ENCODE data around the gene UCHL5. TPM values are rescaled to one million over a fixed set of nuclear protein-coding genes. Genes with fewer than 3 reads are reported as not detected.

UCHL5 gene
- total and polyA plus RNA-seq, 4 donors = 14.5 to 29.7 (median 21.6) TPM

DNA sequence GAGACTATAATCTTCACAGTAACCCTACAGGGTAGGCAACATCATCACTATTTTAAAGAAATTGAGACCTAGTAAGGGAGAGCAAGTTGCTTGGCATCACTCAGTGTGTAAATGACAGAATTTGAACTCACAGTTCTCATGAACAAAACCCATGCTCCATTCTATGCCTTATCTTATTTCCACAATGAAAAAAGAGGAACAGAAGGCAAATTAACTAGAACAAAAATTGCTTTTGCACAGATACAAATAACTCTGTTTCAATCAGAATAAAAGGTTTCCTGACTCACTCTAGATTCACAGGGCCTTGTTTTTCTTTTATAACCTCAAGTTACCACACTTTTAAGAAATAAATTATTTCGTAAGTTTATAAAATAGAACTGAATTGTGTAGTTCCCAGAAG, 90.1 kb downstream of the UCHL5 start:
- Histone ChIP-seq H3K9ac (ENCODE audit: low read depth in 1 of 2, low read length in 2 of 2) (no peak overlapping the region), H3K9me3 (ENCODE audit: control insufficient read depth in 4 of 4, low read length in 3 of 4) (no peaks in the 10 kb centered on the region), H3K27ac (ENCODE audit: low read depth in 1 of 2, low read length in 2 of 2) (no peak overlapping the region), H3K4me3 (ENCODE audit: low read depth in 1 of 3, low read length in 3 of 3) (no peak overlapping the region), H3K4me1 (ENCODE audit: control insufficient read depth in 4 of 4, insufficient read depth in 4 of 4, low read length in 3 of 4) (no peaks in the 10 kb centered on the region), H3K27me3 (ENCODE audit: control insufficient read depth in 4 of 4, insufficient read depth in 4 of 4, low read length in 3 of 4) (no peaks in the 10 kb centered on the region), H3K36me3 (ENCODE audit: control insufficient read depth in 4 of 4, insufficient read depth in 3 of 4, low read depth in 1 of 4, low read length in 3 of 4) (no peaks in the 10 kb centered on the region)
- WGBS = 96% methylated on average over 1 of the region's 1 CpG
- TF ChIP-seq GABPA (IDR thresholded peaks at IDR 0.05 in 1 of 2, conservative IDR thresholded peaks at IDR 0.05 in 1 of 2) (no peak), YY1 (IDR thresholded peaks at IDR 0.05) (no peak), RXRA (IDR thresholded peaks at IDR 0.05) (no peak)
- DNase-seq (ENCODE audit: low spot score) = no peak

GRCh38 chr1:192968323-192968722, 90.8 kb downstream of the UCHL5 start:
- Histone ChIP-seq H3K4me1 (ENCODE audit: control insufficient read depth in 4 of 4, insufficient read depth in 4 of 4, low read length in 3 of 4) (no peaks in the 10 kb centered on the region), H3K36me3 (ENCODE audit: control insufficient read depth in 4 of 4, insufficient read depth in 3 of 4, low read depth in 1 of 4, low read length in 3 of 4) (no peaks in the 10 kb centered on the region), H3K9me3 (ENCODE audit: control insufficient read depth in 4 of 4, low read length in 3 of 4) (no peaks in the 10 kb centered on the region), H3K4me3 (ENCODE audit: low read depth in 1 of 3, low read length in 3 of 3) (no peak overlapping the region), H3K27me3 (ENCODE audit: control insufficient read depth in 4 of 4, insufficient read depth in 4 of 4, low read length in 3 of 4) (no peaks in the 10 kb centered on the region), H3K9ac (ENCODE audit: low read depth in 1 of 2, low read length in 2 of 2) (no peak overlapping the region), H3K27ac (ENCODE audit: low read depth in 1 of 2, low read length in 2 of 2) (no peak overlapping the region)
- no peak for DNase-seq (ENCODE audit: low spot score)
- TF ChIP-seq EGR1 (IDR thresholded peaks at IDR 0.05; ENCODE audit: low read depth in 2 of 2) (no peak), HNF4G (IDR thresholded peaks at IDR 0.05) (peak; percentile 16), HNF4A (conservative IDR thresholded peaks at IDR 0.05) (peak; percentile 66 to 74), YY1 (IDR thresholded peaks at IDR 0.05) (peak; percentile 23)

- Histone ChIP-seq H3K27ac (ENCODE audit: low read depth in 1 of 2, low read length in 2 of 2) (no peak overlapping the region), H3K9ac (ENCODE audit: low read depth in 1 of 2, low read length in 2 of 2) (no peak overlapping the region), H3K4me3 (ENCODE audit: low read depth in 1 of 3, low read length in 3 of 3) (no peak overlapping the region), H3K36me3 (ENCODE audit: control insufficient read depth in 4 of 4, insufficient read depth in 3 of 4, low read depth in 1 of 4, low read length in 3 of 4) (no peaks in the 10 kb centered on the region), H3K9me3 (ENCODE audit: control insufficient read depth in 4 of 4, low read length in 3 of 4) (no peaks in the 10 kb centered on the region), H3K4me1 (ENCODE audit: control insufficient read depth in 4 of 4, insufficient read depth in 4 of 4, low read length in 3 of 4) (no peaks in the 10 kb centered on the region), H3K27me3 (ENCODE audit: control insufficient read depth in 4 of 4, insufficient read depth in 4 of 4, low read length in 3 of 4) (no peaks in the 10 kb centered on the region)
- TF ChIP-seq, protein P1, sequence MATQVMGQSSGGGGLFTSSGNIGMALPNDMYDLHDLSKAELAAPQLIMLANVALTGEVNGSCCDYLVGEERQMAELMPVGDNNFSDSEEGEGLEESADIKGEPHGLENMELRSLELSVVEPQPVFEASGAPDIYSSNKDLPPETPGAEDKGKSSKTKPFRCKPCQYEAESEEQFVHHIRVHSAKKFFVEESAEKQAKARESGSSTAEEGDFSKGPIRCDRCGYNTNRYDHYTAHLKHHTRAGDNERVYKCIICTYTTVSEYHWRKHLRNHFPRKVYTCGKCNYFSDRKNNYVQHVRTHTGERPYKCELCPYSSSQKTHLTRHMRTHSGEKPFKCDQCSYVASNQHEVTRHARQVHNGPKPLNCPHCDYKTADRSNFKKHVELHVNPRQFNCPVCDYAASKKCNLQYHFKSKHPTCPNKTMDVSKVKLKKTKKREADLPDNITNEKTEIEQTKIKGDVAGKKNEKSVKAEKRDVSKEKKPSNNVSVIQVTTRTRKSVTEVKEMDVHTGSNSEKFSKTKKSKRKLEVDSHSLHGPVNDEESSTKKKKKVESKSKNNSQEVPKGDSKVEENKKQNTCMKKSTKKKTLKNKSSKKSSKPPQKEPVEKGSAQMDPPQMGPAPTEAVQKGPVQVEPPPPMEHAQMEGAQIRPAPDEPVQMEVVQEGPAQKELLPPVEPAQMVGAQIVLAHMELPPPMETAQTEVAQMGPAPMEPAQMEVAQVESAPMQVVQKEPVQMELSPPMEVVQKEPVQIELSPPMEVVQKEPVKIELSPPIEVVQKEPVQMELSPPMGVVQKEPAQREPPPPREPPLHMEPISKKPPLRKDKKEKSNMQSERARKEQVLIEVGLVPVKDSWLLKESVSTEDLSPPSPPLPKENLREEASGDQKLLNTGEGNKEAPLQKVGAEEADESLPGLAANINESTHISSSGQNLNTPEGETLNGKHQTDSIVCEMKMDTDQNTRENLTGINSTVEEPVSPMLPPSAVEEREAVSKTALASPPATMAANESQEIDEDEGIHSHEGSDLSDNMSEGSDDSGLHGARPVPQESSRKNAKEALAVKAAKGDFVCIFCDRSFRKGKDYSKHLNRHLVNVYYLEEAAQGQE (IDR thresholded peaks at IDR 0.05) = no peak
- TF ChIP-seq SP1 (IDR thresholded peaks at IDR 0.05) (no peak), EGR1 (IDR thresholded peaks at IDR 0.05; ENCODE audit: low read depth in 2 of 2) (no peak), NR2F2 (IDR thresholded peaks at IDR 0.05) (no peak), HNF4G (IDR thresholded peaks at IDR 0.05) (no peak), TAF1 (conservative IDR thresholded peaks at IDR 0.05) (no peak), JUND (IDR thresholded peaks at IDR 0.05) (no peak), HNF4A (conservative IDR thresholded peaks at IDR 0.05) (no peak), RAD21 (IDR thresholded peaks at IDR 0.05) (no peak), GABPA (IDR thresholded peaks at IDR 0.05 in 1 of 2, conservative IDR thresholded peaks at IDR 0.05 in 1 of 2) (no peak), YY1 (IDR thresholded peaks at IDR 0.05) (no peak), FOXA2 (IDR thresholded peaks at IDR 0.05) (no peak)
- TF ChIP-seq, protein P2, sequence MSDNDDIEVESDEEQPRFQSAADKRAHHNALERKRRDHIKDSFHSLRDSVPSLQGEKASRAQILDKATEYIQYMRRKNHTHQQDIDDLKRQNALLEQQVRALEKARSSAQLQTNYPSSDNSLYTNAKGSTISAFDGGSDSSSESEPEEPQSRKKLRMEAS (IDR thresholded peaks at IDR 0.05) = no peak
- TF ChIP-seq, protein P3, sequence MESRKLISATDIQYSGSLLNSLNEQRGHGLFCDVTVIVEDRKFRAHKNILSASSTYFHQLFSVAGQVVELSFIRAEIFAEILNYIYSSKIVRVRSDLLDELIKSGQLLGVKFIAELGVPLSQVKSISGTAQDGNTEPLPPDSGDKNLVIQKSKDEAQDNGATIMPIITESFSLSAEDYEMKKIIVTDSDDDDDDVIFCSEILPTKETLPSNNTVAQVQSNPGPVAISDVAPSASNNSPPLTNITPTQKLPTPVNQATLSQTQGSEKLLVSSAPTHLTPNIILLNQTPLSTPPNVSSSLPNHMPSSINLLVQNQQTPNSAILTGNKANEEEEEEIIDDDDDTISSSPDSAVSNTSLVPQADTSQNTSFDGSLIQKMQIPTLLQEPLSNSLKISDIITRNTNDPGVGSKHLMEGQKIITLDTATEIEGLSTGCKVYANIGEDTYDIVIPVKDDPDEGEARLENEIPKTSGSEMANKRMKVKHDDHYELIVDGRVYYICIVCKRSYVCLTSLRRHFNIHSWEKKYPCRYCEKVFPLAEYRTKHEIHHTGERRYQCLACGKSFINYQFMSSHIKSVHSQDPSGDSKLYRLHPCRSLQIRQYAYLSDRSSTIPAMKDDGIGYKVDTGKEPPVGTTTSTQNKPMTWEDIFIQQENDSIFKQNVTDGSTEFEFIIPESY (IDR thresholded peaks at IDR 0.05) = no peak
- WGBS = 62% methylated on average over 1 of the region's 1 CpG
- DNase-seq (ENCODE audit: low spot score) = no peak
Observed at GRCh38 chr1:192967901-192968300, 91.3 kb downstream of the UCHL5 start.
